NCI-H2107 (cell line): ENCODE measurements around the gene ZFP64.
A peak's percentile ranks its signal among the peaks of the same experiment; 100 is the strongest.
"Not testable (repeated sequence)": the region's sequence is repeated elsewhere in the genome, so short reads cannot be mapped to it uniquely, and the experiment has no call there.

Source experiments
- DNase-seq: peaks from one replicate; lab custom pipeline; 2025; lab: John Stamatoyannopoulos, UW

Gene ZFP64

GRCh38 chr20:52191132-52191915 lies at the start of gene ZFP64:
Gene ZFP64 (minus strand): TSS chr20:52191779. CDS start chr20:52191636, 143 bp downstream.
- peak; percentile 82 for DNase-seq

GRCh38 chr20:52240802-52241201 lies 49.2 kb upstream of the ZFP64 start:
- DNase-seq, result no peak

- no peak for DNase-seq
Measured at GRCh38 chr20:52239102-52239501, 47.5 kb upstream of the ZFP64 start.

- DNase-seq, result no peak
Measured at GRCh38 chr20:52236292-52236691, 44.7 kb upstream of the ZFP64 start.

- no peak for DNase-seq
Measured at GRCh38 chr20:52235129-52235528, 43.5 kb upstream of the ZFP64 start.

GRCh38 chr20:52234302-52235045 lies 42.9 kb upstream of the ZFP64 start:
- no peak for DNase-seq

- DNase-seq, result no peak
Measured at GRCh38 chr20:52231230-52231746, 39.7 kb upstream of the ZFP64 start.

GRCh38 chr20:52230409-52230808 lies 38.8 kb upstream of the ZFP64 start:
- peak; percentile 20 for DNase-seq

- not testable (repeated sequence) for DNase-seq
Measured at GRCh38 chr20:52229346-52229745, 37.8 kb upstream of the ZFP64 start.

- no peak for DNase-seq
Measured at GRCh38 chr20:52226370-52226769, 34.8 kb upstream of the ZFP64 start.

- no peak for DNase-seq
Measured at GRCh38 chr20:52224920-52225319, 33.3 kb upstream of the ZFP64 start.

- DNase-seq, result not testable (repeated sequence)
Measured at GRCh38 chr20:52221362-52221761, 29.8 kb upstream of the ZFP64 start.

- DNase-seq, result not testable (repeated sequence)
Measured at GRCh38 chr20:52220891-52221290, 29.3 kb upstream of the ZFP64 start.

- no peak for DNase-seq
Measured at GRCh38 chr20:52219441-52219840, 27.9 kb upstream of the ZFP64 start.

- DNase-seq, result peak; percentile 3
Measured at GRCh38 chr20:52217689-52218395, 26.3 kb upstream of the ZFP64 start.

GRCh38 chr20:52213995-52214394 lies 22.4 kb upstream of the ZFP64 start:
- no peak for DNase-seq

GRCh38 chr20:52212943-52213342 lies 21.4 kb upstream of the ZFP64 start:
- no peak for DNase-seq

GRCh38 chr20:52210037-52210990 lies 18.7 kb upstream of the ZFP64 start:
- no peak for DNase-seq

- no peak for DNase-seq
Measured at GRCh38 chr20:52209154-52209571, 17.6 kb upstream of the ZFP64 start.

GRCh38 chr20:52207020-52207810 lies 15.6 kb upstream of the ZFP64 start:
- no peak for DNase-seq
